ENCODE data around the gene NCKAP5. TPM values are rescaled to one million over a fixed set of nuclear protein-coding genes. Genes with fewer than 3 reads are reported as not detected.
"Not testable (repeated sequence)": the region's sequence is repeated elsewhere in the genome, so short reads cannot be mapped to it uniquely, and the experiment has no call there.

The NCKAP5 gene
- total RNA-seq, 2 donors from 2014 or later: not detected

GRCh38 chr2:133249362-133249761 lies 318.9 kb downstream of the NCKAP5 start:
- no peaks in the 10 kb centered on the region for H3K36me3 Mint-ChIP-seq
- H3K27ac Mint-ChIP-seq: no peak overlapping the region
- ATAC-seq (no peak), DNase-seq (ENCODE audit: low spot score in 2 of 2) (no peak)
- H3K9me3 Mint-ChIP-seq: peaks cover 0 to 5% of the 10 kb centered on the region in 2 donors

DNA sequence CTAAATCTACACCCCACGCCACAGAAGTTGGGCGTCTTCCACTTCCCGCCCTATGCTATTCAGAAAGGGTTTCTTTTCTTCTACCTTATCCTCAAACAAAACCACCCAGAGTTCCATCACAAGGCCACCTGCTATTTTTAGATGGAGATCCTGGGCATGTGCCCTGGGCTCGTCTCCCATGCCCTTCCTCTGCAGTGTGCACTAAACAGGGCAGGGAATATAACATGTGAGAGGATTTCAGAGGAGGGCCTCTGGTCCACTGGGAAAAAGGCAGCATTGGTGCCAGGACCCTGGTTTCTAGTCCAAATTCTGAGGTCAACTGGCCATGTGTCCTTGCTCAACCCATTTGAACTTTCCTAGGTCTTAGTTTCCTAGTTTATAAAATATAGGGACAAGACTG lies 320.0 kb downstream of the NCKAP5 start:
- H3K36me3 Mint-ChIP-seq: no peaks in the 10 kb centered on the region
- H3K9me3 Mint-ChIP-seq: peaks cover 0 to 5% of the 10 kb centered on the region in 2 donors
- DNase-seq (ENCODE audit: low spot score in 2 of 2): no peak
- no peak overlapping the region for H3K27ac Mint-ChIP-seq
- no peak for ATAC-seq

DNA sequence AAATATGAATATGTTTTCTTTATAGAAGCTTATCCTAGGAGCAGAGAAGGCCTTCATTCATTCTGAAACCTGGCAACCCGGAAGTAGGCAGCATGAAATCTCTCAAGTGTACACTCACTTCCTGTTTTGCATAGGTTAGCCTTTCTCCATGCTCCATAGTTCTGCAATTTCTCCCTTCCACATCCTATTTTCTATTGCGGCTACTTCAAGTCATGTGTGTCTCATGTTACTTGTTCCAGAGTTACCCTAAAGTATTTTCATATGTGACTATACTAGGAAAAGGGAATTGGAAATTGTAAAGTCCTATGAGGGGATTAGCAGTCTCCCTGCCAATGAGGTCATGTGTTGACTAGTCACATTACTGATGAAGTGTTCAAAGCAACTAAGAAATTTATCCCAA lies 320.6 kb downstream of the NCKAP5 start:
- DNase-seq (ENCODE audit: low spot score in 2 of 2): no peak
- H3K36me3 Mint-ChIP-seq: no peaks in the 10 kb centered on the region
- H3K27ac Mint-ChIP-seq: no peak overlapping the region
- ATAC-seq: no peak
- H3K9me3 Mint-ChIP-seq: peaks cover under 1 to 5% of the 10 kb centered on the region in 2 donors

GRCh38 chr2:133241224-133241571 lies 327.1 kb downstream of the NCKAP5 start:
- Mint-ChIP-seq H3K9me3 (peaks cover 0 to 3% of the 10 kb centered on the region in 2 donors), H3K36me3 (no peaks in the 10 kb centered on the region), H3K27ac (no peak overlapping the region)
- no peak for DNase-seq (ENCODE audit: low spot score in 2 of 2)
- ATAC-seq: no peak

- no peak overlapping the region for H3K27ac Mint-ChIP-seq
- H3K36me3 Mint-ChIP-seq: no peaks in the 10 kb centered on the region
- DNase-seq (ENCODE audit: low spot score in 2 of 2) (no peak), ATAC-seq (no peak)
- peaks cover 0 to 3% of the 10 kb centered on the region in 2 donors for H3K9me3 Mint-ChIP-seq
These were observed 327.6 kb downstream of the NCKAP5 start for GRCh38 chr2:133240491-133241223.

- DNase-seq (ENCODE audit: low spot score in 2 of 2) (no peak), ATAC-seq (no peak)
- Mint-ChIP-seq H3K9me3 (no peaks in the 10 kb centered on the region), H3K27ac (no peak overlapping the region), H3K36me3 (no peaks in the 10 kb centered on the region)
These were observed 332.3 kb downstream of the NCKAP5 start for GRCh38 chr2:133235968-133236367.

DNA sequence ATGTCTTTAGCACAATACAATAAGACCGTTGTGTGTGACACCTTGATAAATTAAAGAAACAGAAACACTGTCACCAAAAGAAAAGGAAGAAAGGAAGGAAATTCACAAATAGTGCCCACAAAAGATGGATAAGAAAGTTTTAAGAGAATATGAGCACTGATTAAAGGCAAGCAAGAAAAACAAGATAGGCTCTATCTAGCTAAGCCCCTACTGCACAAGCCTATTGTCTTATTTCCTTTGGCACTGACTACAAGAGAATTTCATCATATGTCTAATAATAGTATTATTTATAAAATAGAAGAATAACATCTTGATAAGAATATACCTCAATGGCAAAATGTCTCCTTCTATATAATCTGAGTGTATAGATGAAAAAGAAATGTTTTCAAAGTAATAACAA lies 335.7 kb downstream of the NCKAP5 start:
- ATAC-seq (no peak), DNase-seq (ENCODE audit: low spot score in 2 of 2) (no peak)
- Mint-ChIP-seq H3K36me3 (no peaks in the 10 kb centered on the region), H3K27ac (no peak overlapping the region), H3K9me3 (no peaks in the 10 kb centered on the region)

GRCh38 chr2:133231264-133231663 lies 337.0 kb downstream of the NCKAP5 start:
- DNase-seq (ENCODE audit: low spot score in 2 of 2) (no peak), ATAC-seq (no peak)
- no peak overlapping the region for H3K27ac Mint-ChIP-seq
- H3K9me3 Mint-ChIP-seq: no peaks in the 10 kb centered on the region
- no peaks in the 10 kb centered on the region for H3K36me3 Mint-ChIP-seq

DNA sequence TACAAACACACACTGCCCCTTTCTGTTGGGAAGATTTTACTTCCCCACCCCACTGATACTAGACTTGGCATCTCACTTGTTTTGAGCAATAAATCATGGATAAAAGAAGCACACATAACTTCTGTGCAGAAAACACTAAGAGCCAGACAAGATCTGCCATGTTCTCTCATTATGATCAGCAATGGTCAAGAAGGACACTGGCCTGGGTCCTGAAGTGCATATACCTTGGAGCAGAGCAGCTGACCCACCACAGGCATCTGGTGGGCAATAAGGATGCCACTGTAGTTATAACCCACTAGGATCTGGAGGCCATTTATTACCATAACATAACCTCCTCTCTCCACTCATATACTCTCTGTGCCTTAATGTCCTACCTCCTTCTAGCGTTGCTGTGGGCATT lies 338.3 kb downstream of the NCKAP5 start:
- ATAC-seq (no peak), DNase-seq (ENCODE audit: low spot score in 2 of 2) (no peak)
- no peaks in the 10 kb centered on the region for H3K36me3 Mint-ChIP-seq
- H3K27ac Mint-ChIP-seq: no peak overlapping the region
- no peaks in the 10 kb centered on the region for H3K9me3 Mint-ChIP-seq

DNA sequence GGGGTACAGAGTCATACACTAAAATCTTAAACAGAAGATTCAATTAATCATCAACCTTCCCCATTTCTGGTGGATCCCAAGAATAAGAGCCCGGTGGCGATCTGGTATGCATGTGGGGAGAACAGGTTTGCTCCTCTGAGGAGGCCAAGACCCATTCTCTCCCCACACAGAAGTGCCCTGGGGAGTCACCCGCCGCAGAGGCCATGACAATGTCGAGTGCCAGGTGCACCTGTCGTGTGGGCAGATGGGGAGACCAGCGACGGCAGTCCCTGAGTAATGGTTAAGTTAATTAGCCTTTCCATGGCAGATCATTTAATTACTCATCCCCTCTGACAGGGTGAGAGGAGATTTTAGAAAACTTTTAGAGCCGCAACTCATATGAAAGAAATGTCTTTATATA lies 345.0 kb downstream of the NCKAP5 start:
- Mint-ChIP-seq H3K9me3 (no peaks in the 10 kb centered on the region), H3K36me3 (no peaks in the 10 kb centered on the region), H3K27ac (no peak overlapping the region)
- ATAC-seq (no peak), DNase-seq (ENCODE audit: low spot score in 2 of 2) (no peak)

GRCh38 chr2:133221398-133221797 lies 346.9 kb downstream of the NCKAP5 start:
- Mint-ChIP-seq H3K36me3 (no peaks in the 10 kb centered on the region), H3K9me3 (no peaks in the 10 kb centered on the region), H3K27ac (no peak overlapping the region)
- ATAC-seq (no peak), DNase-seq (ENCODE audit: low spot score in 2 of 2) (no peak)

GRCh38 chr2:133218204-133218603 lies 350.1 kb downstream of the NCKAP5 start:
- ATAC-seq (no peak), DNase-seq (ENCODE audit: low spot score in 2 of 2) (no peak)
- no peaks in the 10 kb centered on the region for H3K36me3 Mint-ChIP-seq
- H3K27ac Mint-ChIP-seq: no peak overlapping the region
- peaks cover 6 to 9% of the 10 kb centered on the region in 2 donors for H3K9me3 Mint-ChIP-seq

GRCh38 chr2:133215477-133215876 lies 352.8 kb downstream of the NCKAP5 start:
- ATAC-seq: no peak
- Mint-ChIP-seq H3K36me3 (no peaks in the 10 kb centered on the region), H3K9me3 (peaks cover 17 to 19% of the 10 kb centered on the region in 2 donors), H3K27ac (no peak overlapping the region)
- DNase-seq (ENCODE audit: low spot score in 2 of 2): no peak

- Mint-ChIP-seq H3K9me3 (peaks cover 20 to 24% of the 10 kb centered on the region in 2 donors), H3K36me3 (no peaks in the 10 kb centered on the region), H3K27ac (no peak overlapping the region)
- DNase-seq (ENCODE audit: low spot score in 2 of 2): no peak
- no peak for ATAC-seq
These were observed 354.6 kb downstream of the NCKAP5 start for GRCh38 chr2:133213651-133214050.

GRCh38 chr2:133209325-133209724 lies 358.9 kb downstream of the NCKAP5 start:
- H3K27ac Mint-ChIP-seq: no peak overlapping the region
- ATAC-seq (no peak), DNase-seq (ENCODE audit: low spot score in 2 of 2) (no peak)
- H3K9me3 Mint-ChIP-seq: peaks cover 22 to 29% of the 10 kb centered on the region in 2 donors
- peaks cover 0 to 12% of the 10 kb centered on the region in 2 donors for H3K36me3 Mint-ChIP-seq

GRCh38 chr2:133206666-133207065 lies 361.6 kb downstream of the NCKAP5 start:
- Mint-ChIP-seq H3K36me3 (peaks cover 0 to 15% of the 10 kb centered on the region in 2 donors), H3K9me3 (peaks cover 15 to 23% of the 10 kb centered on the region in 2 donors)
- not testable (repeated sequence) for DNase-seq (ENCODE audit: low spot score in 2 of 2); ATAC-seq; H3K27ac Mint-ChIP-seq

DNA sequence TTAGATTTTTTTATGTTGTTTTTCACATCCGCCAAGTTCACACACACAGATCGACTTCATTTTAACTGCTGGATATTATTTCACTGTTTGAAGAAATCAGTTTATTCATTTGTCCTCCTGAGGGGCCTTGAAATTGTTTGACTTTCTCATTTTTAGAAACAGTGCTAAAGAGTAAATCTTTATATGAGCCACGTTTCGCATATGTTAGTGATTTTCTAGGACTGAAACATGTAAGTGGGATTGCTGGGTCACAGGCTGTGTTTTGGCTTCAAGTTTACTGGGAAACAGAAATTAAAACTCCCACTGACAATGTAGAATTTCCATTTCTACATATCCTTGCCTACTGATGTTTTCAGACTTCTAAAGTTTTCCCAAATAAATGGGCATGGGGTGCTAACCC lies 363.8 kb downstream of the NCKAP5 start:
- Mint-ChIP-seq H3K36me3 (peaks cover 0 to 17% of the 10 kb centered on the region in 2 donors), H3K9me3 (peaks cover 11 to 19% of the 10 kb centered on the region in 2 donors), H3K27ac (no peak overlapping the region)
- DNase-seq (ENCODE audit: low spot score in 2 of 2) (no peak), ATAC-seq (no peak)

DNA sequence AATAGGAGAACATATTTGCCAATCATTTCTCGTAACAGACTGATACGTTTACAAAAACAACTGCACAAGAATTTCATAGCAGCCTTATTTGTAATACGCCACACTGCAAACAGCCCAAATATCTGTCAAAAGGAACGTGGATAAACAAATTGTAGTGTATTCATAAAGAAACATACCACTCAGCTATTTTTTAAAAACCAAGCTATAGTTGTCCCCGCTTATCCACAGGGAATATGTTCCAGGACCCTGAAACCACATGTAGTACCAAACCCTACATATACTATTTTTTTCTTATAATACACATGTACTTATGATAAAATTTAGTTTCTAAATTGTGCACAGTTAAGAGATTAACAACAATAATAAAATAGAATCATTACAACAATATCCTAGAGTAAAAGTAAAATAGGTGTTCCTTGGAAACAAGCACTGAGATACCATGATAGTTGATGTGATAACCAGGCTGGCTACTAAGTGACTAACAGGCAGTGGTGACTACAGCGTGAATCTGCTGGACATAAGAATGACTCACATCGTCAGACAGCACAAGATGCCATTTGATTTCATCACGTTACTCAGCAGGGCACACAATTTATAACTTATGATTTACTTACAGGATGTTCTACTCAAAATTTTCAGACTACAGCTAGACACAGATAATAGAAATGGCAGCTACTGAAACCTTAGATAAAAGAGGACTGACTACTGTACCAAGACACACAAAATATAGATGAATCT lies 367.4 kb downstream of the NCKAP5 start:
- Mint-ChIP-seq H3K27ac (no peak overlapping the region), H3K36me3 (peaks cover 0 to 11% of the 10 kb centered on the region in 2 donors)

More for the DNA sequence above, 367.4 kb downstream of the NCKAP5 start:
- DNase-seq (ENCODE audit: low spot score in 2 of 2): no peak
- H3K9me3 Mint-ChIP-seq: peaks cover 5 to 13% of the 10 kb centered on the region in 2 donors
- ATAC-seq: no peak
